ENCODE results near the gene HYAL3.
"Not testable (repeated sequence)": the region's sequence is repeated elsewhere in the genome, so short reads cannot be mapped to it uniquely, and the experiment has no call there.

The HYAL3 gene

GRCh38 chr3:50268703-50269451 is 30.3 kb downstream of the HYAL3 start, which contains the start of gene SEMA3B:
SEMA3B (plus strand) TSS chr3:50269147; CDS start chr3:50269241, 94 bp downstream.
- no peak for DNase-seq

DNA sequence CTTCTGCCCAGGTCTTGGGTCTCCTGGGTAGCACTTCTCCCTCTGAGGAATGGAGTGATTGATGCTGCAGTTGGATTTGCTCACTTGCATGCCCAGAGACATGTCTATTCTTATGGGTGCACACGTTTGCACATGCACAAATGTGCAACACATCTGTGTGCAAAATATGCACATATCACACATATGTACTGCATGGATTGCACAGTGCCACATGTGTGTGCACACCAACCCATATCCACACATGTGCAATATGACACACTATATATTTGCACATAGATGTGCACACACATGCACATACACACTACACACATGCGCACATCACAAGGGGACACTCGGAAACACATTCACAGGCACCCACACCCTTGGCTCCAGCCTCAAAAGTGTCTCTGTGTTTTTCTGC is 30.9 kb downstream of the HYAL3 start:
- DNase-seq, result no peak

- no peak for DNase-seq
These were observed 31.8 kb downstream of the HYAL3 start for GRCh38 chr3:50267280-50267913.

DNA sequence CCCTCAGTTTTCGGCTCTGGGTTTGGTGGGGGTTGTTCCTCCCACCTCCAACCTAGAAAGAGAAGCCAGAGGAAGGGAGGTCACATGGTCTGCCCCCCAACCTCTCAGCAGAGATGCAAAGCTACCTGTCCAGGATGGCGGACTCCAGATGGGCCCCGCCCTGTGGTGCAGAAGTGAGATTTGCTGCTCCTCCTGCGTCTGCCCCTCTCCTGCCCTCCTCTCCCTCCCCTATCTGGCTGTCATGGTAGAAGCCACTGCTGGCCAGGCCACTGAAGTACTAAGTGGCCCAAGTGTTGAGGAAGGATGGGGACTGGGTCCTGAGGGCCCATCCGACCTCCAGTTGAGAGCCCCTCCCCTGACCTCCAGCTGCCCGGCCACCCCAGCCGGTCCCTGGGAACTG is 32.4 kb downstream of the HYAL3 start:
- DNase-seq, result no peak

GRCh38 chr3:50266017-50266416 is 33.2 kb downstream of the HYAL3 start:
- DNase-seq, result no peak

- DNase-seq, result no peak
These were observed 33.6 kb downstream of the HYAL3 start for GRCh38 chr3:50265571-50265970.

- DNase-seq, result no peak
These were observed 34.2 kb downstream of the HYAL3 start for GRCh38 chr3:50264964-50265485.

GRCh38 chr3:50264383-50264963 is 34.7 kb downstream of the HYAL3 start:
- DNase-seq, result no peak

DNA sequence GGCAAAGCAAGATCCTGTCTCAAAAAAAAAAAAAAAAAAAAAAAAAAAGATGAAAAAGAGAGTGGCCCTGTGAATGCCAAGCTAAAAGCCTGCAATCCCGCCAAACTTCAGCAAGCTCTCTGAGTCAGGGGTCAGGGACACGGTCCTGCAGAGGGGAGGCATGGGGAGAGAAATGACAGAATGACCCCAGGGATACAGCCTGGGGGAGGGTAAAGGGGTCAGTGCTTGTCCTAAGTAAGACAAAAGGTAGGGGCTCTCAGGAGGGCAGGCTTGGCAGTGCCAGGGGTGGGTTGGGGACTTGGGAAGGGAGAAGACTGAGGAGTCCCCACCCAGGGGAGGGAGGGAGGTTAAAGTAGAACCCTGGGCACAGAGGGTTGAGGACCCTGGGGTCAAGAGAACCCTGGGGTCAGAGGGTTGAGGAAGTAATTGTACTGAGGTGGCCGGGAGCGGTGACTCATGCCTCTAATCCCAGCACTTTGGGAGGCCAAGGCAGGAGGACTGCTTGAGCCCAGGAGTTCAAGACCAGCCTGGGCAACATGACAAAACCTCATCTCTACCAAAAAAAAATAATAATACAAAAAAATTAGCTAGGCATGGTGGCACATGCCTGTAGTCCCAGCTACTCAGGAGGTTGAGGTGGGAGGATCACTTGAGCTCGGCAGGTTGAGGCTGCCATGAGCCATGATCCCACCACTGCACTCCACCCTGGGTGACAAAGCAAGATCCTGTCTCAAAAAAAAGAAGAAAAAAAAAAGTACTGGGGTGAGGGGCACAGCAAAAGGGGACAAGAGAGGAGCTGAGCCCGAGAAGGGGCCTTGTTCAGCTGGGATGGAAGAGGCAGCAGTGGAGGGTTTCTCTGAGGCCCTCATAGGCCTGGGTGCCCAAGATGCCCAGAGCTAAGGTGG is 35.5 kb downstream of the HYAL3 start:
- no peak for DNase-seq

DNA sequence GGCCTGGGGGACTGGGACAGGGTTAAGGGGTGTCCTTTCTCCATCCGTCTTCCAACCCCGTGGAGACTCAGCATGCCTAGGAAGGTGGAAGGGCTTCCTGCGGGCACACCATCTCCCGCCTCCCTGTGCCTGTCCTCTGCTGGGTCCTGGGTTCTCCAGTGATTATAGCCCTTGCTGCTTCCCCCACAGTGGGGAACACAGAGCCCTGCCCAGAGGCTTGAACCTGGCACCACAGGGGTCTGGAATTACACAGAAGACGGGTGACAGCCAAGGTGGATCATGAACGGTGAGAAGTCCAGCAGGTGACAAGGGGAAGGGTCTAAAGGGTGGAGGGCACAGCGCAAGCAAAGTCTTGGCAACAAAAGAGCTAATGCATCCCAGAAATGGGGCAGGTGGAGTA is 36.4 kb downstream of the HYAL3 start:
- no peak for DNase-seq

DNA sequence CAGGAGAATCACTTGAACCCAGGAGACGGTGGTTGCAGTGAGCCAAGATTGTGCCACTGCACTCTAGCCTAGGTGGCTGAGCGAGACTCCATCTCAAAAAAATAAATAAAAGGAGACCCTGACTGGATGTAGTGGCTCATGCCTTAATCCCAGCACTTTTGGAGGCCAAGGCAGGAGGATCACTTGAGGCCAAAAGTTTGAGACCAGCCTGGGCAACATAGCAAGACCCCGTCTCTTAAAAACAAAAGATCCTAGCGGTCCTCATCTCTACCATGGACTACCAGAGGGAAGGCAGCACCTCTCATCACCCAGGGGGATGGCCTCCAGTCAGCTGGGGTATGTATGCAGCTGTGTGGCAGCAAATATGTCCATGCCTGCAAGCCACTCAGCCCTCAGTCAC is 37.0 kb downstream of the HYAL3 start:
- not testable (repeated sequence) for DNase-seq

DNA sequence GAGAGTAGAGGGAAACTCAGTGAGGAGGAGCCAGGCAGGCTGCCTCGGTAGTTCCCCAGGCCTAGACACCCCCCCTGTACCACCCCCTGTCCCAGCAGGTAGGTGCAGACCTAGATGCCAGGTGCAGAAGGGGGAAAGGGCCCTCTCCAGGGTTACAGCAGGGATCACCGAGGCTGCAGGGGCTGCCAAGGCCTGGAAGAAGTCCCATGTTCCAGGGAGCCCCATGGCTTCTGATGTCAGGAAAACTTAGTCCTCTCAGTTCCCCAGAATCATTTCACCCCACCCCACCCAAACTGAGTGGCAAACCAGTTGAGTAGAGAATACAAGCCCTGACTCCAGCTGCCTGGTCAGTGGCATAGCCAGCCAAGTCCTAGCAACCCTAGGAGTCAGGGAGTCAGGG is 37.7 kb downstream of the HYAL3 start:
- DNase-seq, result no peak

- DNase-seq, result no peak
These were observed 38.2 kb downstream of the HYAL3 start for GRCh38 chr3:50260942-50261441.

- peak; percentile 59 to 83 (median 72) for DNase-seq
These were observed 38.9 kb downstream of the HYAL3 start for GRCh38 chr3:50260027-50260941.

DNA sequence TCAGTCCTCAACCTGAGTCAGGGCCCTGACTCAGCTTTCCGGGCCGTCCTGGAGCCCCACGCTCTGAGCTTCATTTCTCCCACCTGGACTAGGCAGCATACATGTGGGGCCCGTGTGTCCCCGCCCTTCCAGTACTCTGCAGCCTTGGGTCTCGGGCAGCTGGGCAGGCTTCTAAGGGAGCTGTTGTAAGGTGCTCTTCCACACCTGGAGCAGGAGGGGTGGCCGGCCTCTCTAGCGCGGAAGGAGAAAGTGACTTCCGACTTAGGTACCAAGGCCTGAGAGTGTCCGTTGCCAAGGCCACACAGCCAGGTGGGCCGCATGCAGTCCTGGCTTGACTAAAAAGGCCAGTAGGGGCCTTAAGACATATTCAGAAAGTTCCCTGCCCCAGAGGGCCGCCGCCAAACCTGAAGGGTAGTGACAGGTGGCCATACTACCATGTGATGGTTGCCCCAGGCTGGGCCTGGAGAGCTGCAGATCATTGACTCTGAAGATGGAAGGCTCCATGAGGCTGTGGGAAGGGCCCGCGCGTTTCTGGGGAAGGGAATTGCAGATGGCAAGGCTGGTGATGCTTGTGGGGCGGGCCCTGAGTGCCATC is 39.7 kb downstream of the HYAL3 start:
- DNase-seq, result no peak

DNA sequence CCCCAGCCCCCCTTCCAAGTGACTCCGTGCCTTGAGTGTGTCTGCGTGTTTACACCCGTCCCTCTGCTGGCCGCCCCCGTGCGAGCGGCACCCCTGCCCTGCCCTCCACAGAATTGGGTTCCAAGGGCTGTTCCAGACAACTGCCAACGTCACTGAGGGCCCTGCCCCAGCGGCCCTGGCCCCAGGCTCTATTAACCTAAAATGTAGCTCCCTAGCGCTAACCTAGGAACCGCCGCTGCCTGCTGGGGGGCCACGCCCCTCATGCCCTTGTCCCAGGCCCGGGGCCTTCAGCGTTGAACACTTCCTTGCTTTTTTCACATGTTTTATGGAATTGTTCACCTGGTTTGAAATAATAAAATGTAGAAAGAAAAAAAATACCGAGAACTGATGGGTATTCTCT is 40.2 kb downstream of the HYAL3 start:
- DNase-seq, result no peak

- no peak for DNase-seq
These were observed 41.0 kb downstream of the HYAL3 start for GRCh38 chr3:50258029-50258680.

- DNase-seq, result no peak
These were observed 42.0 kb downstream of the HYAL3 start for GRCh38 chr3:50256978-50257890.

DNA sequence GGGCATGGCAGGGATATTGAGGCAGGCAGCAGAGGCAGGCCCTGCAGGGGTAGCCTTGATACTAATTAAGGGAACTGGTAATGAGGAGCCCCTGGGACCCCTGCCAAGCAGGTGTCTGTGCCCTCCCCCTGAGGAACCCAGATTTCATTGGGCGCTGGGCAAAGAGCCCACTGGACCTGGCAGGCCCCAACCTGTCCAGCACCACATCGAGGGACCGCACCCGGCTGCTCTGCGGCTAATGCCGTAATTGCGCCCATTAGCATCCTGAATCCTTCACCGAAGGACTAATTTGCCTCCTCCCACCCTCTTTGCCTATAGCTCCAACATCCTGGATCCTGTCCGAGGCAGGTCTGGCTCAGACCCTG is 44.0 kb downstream of the HYAL3 start:
- no peak for DNase-seq
